Dermis blood vessel endothelial cell (primary cell): ENCODE results near the gene NKX2-3. TPM values are rescaled to one million over a fixed set of nuclear protein-coding genes. Genes with fewer than 3 reads are reported as not detected.

ENCODE experiments used
- DNase-seq: peaks from one replicate; pipeline ENCODE4 v3.0.0; 2010
- total RNA-seq: library from RNA; depleted of rRNA; stranded (reverse); fragments of >200 nt; gene quantifications from 2 replicates; pipeline ENCODE4 v1.2.3, GENCODE V29; 2014

NKX2-3 gene
- not detected in 2 replicates for total RNA-seq

DNA sequence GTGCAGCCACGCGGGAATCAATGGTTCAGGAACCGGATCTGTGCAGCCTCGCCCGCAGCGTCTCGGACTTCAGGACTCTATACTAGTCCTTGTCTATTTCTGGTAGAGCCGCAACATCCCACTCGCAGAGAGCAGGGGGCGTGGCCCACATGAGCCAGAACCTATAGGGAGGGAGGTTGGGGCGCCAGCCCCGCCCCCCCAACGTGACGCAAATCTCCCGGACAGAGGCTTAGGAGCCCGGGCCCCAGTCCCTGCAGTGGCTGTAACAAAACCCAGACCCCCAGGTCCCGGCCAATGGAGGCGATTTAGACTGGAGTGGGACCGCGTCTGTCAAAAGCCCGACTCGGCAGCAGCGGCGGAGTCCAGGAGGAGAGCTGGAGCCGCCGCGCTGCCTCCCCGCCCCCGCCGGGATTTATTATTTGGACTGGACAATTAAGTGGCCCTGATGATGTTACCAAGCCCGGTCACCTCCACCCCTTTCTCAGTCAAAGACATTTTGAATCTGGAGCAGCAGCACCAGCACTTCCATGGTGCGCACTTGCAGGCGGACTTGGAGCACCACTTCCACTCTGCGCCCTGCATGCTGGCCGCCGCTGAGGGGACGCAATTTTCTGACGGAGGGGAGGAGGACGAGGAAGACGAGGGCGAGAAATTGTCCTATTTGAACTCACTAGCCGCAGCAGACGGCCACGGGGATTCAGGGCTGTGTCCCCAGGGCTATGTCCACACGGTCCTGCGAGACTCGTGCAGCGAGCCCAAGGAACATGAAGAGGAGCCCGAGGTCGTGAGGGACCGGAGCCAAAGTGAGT is at the start of gene NKX2-3:
Gene NKX2-3, plus strand, starts transcription at position 256 of the 809 bp plus-strand sequence. Its CDS starts 190 bp downstream, at position 446.
- DNase-seq: peak; percentile 46

DNA sequence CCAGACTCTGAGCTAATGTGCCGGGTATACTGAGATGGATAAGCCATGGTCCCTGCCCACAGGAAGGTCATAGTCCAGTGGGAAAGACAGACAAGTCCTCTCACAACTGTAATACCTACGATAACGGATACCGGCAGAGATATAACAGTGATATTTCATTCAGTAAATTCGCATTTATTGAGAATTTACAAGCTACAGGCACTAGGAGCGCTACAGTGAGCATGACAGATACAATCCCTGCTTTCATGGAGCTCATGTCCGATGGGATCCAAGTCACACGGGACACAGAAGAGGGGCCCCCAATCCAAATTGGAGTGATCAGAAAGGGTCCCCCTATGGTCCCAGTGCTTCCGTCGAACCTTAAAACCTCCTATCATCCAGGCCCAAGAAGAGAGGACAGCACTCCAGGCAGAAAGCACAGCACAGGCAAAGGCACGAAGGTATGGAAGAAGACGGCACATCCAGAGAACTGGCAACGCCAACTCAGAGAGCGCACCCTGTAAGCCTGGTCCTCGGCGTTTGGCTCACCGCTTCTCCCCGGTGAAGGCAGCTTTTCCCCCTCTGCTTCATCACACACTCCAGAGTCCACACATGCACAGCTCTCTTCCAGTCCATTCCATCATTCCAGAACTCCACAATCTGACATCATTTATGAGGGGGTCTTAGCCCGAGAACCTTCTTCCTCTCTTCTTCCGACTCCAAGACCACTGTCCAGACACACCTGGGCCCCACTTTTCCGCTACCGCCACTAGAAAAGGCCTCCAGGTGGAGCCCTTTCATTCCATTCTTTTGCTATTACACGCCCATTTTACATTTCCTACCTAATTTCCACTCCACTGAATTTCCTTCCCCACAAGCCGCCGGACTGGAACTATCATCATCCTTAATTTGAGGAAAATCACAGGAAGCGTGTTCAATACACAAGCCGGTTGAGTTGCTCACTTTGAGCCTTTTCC is 47.8 kb upstream of the NKX2-3 start:
- DNase-seq: no peak

DNA sequence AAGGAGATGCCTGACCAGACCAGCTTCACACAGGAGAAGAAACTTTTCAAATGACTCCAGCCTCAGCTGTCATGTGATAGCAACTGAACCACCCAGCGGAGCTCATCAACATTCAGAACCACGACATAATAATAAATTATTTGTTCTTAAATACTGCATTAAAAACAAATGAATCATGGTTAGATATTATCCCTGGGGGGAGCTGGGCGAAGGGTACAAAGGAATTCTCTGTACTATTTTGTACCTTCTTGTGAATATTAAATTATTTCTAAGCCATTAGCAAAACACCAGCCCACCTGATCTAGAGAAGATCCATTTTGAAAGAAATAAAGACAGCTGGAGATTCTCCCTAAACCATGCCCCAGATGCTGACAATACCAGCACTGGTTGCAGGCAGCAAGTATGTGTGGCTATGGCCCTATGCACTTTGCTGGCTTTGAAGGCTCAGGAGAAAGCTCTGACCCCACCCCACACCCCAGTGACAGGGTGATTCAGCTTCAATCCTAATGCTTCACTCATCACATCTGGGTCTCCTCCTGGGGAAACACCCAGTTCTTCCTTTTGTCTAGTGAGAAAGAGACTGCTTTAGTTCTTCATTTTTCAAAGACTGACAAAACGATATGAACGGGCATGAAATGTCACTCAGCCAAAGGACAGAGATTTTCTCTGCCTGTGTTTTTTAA is 45.5 kb upstream of the NKX2-3 start:
- no peak for DNase-seq

DNA sequence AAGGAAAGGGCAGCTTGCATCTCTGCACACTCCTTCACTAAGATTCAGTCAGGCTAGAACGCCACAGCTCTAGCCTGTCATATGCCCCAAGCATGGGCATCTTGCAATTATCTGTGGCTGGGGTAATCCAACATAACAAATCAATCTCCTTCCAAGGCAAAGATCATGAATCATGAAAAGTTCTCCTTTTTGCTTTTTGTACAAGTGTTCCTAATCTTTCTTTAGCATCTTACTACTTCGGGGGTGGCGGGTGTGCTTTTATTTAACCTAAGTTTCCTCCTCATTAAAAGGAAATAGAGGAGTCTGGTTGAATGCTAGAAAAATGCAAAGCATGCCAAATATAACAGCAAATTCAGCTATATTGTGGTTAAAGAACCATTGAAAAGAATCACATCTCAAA is 43.5 kb upstream of the NKX2-3 start:
- DNase-seq: no peak

DNA sequence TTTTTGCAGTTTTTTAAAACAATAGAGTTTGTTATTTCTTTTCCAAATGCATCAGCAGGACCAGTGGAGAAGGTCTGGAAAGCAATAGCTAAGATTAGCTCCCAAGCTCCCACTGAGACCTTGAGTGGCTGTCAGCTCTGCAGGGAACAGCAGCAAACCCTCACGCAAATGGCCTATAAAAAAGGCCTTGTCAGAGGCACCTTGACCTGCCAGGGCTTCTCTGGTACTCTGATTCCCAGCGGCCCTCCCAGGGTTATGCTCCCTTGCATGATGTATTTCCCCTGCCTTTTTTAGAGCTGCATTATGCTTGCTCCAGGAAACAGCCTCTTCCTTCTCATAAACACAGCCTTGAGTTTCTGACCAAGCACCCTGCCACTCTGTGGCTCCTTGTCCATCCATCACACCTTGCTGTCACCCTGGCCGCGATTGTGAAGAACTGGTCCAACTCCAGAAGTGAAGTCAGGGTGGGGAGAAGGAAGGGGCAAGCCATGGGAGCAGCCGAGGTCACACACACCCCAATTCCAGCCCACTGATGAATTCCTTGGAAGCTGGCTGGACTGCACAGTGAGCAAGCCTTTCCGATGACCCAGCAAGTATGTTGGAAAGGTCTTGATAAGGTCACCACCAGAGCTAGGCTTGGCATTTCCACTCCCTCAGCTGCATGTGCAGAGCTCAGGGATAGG is 35.3 kb upstream of the NKX2-3 start:
- DNase-seq: no peak

DNA sequence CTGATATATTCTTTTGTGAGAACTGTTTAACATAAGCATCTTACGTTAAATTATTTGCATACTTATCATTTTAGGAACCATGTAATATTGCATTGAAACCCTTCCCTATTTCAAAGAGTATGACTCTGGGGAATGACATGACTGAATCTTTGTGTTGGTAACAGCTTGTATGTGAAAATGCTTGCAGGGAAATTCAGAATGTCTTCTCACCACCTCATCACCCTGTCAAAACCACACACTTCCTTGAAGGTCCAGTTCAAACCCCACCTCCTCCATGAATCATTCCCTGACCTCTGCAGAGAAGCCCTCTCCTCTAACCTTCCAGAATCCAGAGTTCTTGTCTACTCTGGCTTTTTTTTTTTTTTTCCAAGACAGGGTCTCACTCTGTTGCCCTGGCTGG is 26.3 kb upstream of the NKX2-3 start:
- DNase-seq: no peak

DNA sequence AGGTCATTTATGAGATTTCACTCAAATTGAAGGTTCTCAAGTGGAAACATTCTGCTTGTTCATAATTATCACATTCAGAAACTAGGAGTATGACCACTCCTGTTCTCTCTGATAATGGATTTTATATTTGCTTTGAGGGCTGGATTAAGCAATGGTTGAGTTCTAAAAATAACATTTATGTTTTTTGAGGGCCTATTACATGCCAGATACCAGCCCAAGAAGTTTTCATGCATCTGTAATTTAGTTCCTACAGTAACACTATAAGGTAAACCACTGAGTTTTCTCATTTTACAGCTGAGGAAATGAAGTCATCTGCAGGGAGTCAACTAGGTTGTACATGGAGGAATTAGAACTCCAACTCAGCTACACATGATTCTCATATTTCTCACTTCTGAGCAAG is 25.5 kb upstream of the NKX2-3 start:
- DNase-seq: no peak

DNA sequence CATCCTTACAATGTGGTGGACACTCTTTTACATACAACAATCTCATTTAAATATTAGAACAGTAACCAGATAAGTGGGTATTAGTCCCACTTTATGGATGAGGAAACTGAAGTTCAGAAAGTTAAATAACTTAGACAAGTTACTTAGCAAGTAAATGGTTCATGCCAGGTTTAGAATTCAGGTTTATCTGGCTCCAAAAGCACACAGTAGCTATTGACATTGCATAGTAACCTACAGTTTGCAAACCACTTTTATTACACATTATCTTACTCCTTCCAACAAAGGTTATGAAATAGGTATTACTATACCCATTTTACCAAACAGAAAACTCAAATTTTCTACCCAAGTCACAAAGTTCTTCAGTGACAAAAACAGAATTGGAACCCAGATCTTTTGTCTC is 19.7 kb upstream of the NKX2-3 start:
- DNase-seq: no peak

DNA sequence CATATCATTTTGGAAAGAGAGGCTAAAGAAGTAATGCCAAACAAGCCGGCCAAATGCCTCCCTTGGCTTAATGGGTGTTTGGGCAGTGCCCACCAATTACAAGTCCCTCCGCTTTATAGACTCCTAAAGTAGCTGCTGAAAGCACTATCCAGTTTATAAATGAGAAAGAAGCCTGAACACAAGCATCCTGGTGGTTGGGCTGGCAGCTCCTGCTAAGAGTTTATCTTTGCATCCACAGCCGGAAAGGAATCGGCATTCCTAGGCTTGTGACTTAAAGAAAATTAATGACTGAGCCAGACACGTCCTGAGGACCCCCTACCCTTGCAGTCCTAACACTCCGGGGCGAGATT is 13.1 kb upstream of the NKX2-3 start:
- DNase-seq: no peak

DNA sequence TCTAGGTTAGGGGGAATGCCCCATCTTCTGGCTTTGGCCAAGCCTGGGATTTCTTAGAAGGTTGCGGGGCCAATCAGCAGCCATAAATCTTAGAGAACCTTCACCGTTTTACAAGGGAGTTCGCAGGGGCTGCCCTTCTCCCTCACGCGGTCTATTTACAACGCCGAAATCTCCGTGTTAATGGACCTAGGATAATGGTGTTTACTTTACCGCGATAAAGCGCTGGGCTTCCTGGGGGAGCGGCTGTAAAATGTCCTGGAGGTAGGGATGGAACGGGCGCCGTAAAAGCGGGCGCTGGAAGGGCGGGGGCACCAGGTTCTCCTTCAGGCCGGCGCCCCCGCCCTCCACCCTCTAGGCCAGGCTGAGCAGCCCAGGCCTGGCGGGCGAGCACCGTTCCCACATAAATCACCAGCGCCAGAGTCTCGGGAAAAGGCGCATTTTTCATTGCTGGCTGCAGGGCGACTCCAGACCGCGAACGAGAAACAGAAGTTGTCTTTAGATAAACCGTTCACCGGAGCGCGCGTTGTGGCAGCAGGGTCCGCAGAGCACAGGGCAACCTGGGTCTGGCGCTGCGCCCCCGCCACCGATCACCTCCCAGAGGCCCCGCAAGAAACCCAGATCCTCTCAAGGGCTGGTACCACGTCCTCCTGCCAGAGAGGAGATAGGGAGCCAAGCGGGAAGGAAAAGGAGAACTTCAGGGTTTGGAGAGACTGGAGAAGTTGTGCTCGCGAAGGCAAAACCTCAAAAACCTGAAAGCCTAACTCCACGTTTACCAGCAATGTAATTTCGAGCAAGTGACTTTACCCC is 12.5 kb upstream of the NKX2-3 start:
- DNase-seq: no peak

DNA sequence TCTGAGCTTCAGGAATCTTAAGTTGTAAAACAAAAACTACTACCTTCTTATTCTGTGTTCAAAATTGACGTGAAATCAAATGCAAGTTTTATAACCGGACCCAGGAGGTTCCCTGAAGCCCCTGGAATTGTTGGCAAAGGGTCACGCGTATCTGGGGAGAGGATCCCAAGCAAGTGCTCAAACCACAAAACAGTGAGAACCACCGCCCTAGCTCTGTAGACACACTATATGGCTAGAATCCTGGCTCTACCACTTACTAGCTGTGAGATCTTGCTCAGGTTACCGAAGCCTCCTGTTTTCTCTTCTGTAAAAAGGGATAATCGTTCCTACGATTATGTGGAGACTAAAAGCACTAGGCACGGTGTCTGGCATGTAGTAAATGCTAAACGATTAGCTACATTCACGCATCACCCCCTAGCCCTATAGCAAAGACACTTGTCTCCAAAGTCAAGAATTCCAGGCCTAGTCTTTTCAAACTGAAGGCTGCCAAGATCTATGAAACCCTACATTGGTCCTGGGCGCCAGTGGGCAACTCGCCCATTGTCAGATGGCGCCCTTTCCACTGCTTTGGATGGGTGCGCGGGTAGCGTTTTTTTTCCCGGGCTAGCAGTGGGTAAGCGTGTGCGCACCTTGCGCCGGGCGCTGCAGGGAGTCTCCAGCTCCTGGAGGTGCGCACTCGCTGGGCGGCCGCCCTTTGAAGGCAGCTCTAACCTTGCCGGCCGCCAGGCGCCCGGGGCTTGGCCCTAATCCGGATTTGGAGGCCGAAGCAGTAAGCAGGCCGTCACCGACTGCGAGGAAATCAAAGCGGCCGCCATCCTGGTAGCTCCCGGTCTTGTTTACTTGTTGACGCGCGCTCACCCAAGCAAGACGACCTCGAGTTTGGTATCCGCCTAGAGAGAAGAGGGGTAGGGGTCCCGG is 11.6 kb upstream of the NKX2-3 start:
- no peak for DNase-seq

DNA sequence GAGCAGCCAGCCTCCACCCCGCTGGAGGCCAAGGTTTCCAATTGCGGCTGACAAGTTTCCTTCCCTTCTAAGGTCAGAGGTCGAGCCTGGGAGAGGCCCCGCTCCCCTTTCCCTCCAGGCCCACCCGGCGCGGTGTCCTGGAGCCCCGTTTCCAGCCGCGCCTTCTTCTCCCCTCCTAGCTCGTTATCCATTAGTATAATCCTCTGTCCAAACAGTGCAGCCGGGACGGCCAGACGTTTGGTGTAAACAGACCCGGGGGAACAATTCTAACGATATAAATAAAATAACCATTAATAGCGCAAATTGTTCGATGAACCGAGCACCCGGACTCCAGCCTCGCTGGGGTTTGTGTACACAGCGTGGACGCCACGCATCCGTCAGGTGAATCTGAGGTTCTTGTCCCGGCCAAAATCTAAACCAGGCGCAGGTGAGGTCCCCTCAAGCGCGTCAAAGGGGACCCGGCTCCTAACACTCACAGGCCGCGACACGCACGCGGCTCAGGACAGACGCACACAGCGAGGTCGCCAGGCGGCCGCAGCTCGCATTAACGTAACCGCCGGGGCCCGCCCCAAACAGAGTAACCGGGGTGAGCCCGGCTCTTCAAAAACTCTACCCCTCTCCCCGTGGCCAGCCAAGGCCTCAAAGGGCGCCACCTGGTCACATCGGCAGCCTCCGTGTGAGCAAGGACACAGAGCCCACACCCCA is 10.8 kb upstream of the NKX2-3 start:
- no peak for DNase-seq

DNA sequence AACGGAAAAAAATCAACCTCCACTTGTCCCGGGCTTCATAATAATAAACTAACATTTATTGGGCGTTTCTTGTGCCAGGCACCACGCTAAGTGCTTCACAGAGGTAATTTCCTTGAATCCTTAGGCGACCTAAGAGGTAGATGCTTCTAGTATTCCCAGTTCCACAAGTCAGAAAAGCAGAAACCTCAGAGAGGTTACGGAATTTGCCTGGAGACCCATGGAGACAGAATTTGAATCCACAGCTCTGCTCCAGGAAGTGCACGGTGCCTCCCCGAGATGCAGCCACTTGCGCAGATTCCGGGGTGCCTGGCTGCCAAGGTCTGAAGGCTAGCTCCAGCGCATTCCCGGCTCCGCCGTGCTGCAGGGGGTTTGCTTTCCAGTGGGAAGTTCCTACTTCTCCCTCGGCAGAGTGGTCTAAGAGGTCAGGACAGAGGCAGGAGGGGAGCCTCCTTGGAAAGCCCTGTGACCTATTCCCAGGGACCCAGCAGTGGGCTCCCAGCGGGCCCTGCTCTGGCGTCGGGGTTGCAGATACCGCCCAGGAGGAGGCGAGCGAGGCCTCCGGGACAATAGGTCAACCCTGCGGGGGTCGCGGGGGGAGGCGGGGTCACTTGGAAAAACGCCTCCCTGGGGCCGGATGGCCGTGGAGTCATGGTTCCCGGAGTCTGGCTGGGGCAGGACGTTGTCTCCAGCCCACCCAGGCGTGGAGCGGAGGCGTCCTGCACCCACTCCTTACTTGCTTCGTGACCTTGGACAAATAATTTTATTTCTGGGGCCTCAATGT is 10.1 kb upstream of the NKX2-3 start:
- no peak for DNase-seq

DNA sequence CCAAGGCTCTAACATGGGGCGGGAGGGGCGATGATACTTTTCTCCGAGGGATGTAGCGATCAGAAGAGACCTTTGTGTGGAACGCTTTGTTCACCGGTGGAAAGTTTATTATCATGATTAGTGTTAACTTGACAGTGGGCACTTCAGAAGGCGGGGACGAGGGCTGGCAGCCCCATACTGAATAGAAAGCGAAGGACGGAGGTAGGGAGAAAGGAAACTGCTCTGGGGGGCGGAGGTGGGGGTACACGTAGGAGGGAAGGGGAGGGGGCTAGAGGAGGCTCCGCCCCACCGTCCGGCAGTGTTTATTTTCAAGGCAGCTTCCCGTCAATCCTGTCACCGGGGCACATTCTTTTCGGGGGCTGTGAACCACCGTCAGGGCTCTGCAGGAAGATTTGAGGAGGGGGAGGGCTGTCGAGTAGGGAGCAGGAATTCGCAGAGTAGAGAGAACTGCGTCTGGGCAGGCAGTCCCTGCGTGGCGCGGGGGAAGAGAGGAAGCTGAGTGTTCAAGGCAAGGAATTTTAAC is 9.4 kb upstream of the NKX2-3 start:
- no peak for DNase-seq

DNA sequence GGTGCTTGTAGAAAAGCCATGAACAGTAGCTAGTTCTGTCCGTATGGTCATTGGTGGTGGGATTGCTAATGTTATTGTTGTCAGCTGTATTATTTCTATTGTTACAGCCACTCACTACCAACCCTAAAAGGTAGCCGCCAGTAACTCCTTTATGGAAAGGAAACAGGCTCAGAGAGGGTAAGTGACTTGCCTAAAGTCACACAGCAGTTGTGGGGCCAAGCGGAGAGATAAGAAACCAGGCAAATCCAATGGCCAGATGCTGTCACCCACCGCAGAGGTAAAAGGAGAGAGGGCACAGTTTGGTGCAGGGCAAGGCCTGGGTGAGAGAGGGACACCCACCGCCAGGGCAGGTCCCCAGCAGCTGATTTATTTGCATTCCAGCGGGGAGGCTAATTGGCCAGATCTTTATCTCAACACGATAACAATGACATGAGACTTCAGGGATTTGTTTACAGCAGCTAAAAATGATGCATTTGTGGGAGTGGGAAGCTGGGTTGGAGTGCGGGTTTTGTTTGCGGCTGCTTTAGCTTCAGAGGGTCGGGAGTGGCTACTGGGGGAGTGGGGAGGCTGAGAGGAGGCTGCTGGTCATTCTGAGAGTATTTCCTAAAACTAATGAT is 8.6 kb upstream of the NKX2-3 start:
- no peak for DNase-seq

DNA sequence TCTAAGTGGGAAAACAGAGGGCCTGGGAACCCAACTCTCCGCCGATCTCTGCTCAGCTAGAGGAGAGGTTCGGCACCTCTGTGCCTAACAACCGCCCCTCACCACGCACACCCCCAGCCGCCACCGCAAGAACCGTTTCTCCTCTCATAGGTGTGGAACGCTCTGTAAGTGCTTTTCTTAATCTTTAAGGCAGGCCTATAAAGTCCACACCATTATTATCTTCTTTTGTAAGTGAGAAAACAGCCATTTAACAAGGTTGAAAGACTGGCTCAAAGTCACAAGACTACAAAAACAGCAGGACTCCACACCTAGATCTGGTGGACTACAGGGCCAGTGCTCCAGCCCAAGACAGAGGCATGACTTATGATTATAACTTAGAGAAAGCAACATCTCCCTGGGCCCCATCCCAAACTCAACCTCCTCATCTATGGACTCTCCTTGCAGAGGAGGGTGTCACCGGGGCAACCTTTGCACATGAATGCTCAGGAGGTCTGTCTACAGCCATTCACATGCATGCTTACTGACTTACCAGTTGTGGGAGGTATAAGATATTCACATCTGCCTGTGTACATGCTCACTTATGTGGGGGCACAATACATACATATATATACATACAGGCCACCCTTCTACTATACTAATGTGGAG is 7.9 kb upstream of the NKX2-3 start:
- no peak for DNase-seq

DNA sequence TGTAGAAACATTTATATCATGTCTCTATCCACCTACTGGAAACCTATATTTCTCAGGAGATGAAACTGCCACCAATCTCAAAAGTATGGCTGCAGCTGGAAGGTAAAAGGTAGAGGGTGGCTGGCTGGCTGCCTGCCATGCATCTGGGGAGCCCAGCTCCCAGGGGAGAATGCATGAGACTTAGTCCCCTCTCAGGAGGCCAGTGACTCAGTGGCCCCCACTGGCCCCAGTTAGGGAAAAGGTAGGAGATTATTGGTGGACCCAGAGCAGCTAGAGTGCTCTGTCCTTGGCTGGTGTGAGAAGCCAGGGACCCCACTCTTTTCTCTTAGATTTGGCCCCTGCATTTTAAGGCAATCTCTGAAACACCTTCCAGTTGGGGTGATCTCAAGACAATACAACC is 6.8 kb upstream of the NKX2-3 start:
- DNase-seq: no peak
